GM12878 (cell line): Measurements from ENCODE around the gene NUDT14. TPM values are rescaled to one million over a fixed set of nuclear protein-coding genes. Genes with fewer than 3 reads are reported as not detected.

Experiments
- ATAC-seq: fragments of 200-7000 bp; cut with Tn5 transposase; 3 replicates; pipeline ENCODE4 v1.9.1; 2020; ENCODE audit warnings: mild to moderate bottlenecking, moderate library complexity
- BruUV-seq: library from RNA; stranded (reverse); fragments of 400-500 nt; replicated peaks from 2 replicates; lab custom pipeline; 2021; lab: Mats Ljungman, UMichigan
- CTCF ChIA-PET: fragments of 300-600 bp; sonication (Branson Sonifier 250); formaldehyde crosslinking; extraction: SDS; loops from one replicate; lab custom pipeline; 2021; ENCODE audit warnings: inconsistent platforms; lab: Yijun Ruan, JAX
- POLR2A ChIA-PET: fragments of 350-600 bp; formaldehyde crosslinking; extraction: SDS; loops from one replicate; lab custom pipeline; 2021; ENCODE audit warnings: inconsistent platforms; lab: Charles Lee
- RAD21 ChIA-PET: fragments of 300-600 bp; sonication (Branson Sonifier 250); formaldehyde crosslinking; loops from one replicate; lab custom pipeline; 2023; ENCODE audit warnings: antibody characterized with exemption; ENCODE audit not compliant: unreplicated experiment; lab: Charles Lee
- SMC1A ChIA-PET: fragments of 300-600 bp; sonication (Branson Sonifier 250); formaldehyde crosslinking; loops from one replicate; lab custom pipeline; 2023; ENCODE audit not compliant: unreplicated experiment, uncharacterized antibody; lab: Charles Lee
- DNase-seq: peaks from one replicate; pipeline ENCODE4 v3.0.0-alpha.2; 2011; ENCODE audit warnings: low read depth, low spot score
- FAIRE-seq: peaks from 3 replicates; lab custom pipeline; 2011; peaks lifted over from hg19 to GRCh38; lab: Jason Lieb, UNC
- H2AFZ ChIP-seq: 2 replicates; pipeline ENCODE4 v1.6.0; 2011; ENCODE audit warnings: low read depth, low read length, control low read depth; ENCODE audit not compliant: control insufficient read depth
- H3K27ac ChIP-seq: 2 replicates; pipeline ENCODE4 v1.5.1; 2011; ENCODE audit warnings: control low read depth; ENCODE audit not compliant: control insufficient read depth, insufficient read depth
- H3K27me3 ChIP-seq, 2 experiments: replicated peaks in 1 of 2; 2 replicates each; pipeline versions ENCODE4 v1.6.0 to v1.6.1; 2011; ENCODE audit warnings: low read length in 1 of 2; ENCODE audit not compliant: control insufficient read depth in 2 of 2, insufficient read depth in 2 of 2
- H3K36me3 ChIP-seq, 2 experiments: 2 replicates each; pipeline ENCODE4 v1.5.1; 2011; ENCODE audit warnings: low read length in 1 of 2; ENCODE audit not compliant: control insufficient read depth in 2 of 2, insufficient read depth in 2 of 2
- H3K4me1 ChIP-seq: 2 replicates; pipeline ENCODE4 v1.6.1; 2011; ENCODE audit warnings: mild to moderate bottlenecking, low read length, moderate library complexity, mixed read lengths; ENCODE audit not compliant: control insufficient read depth, insufficient read depth
- H3K4me2 ChIP-seq: 2 replicates; pipeline ENCODE4 v1.6.0; 2011; ENCODE audit warnings: control low read depth; ENCODE audit not compliant: control insufficient read depth, insufficient read depth
- H3K4me3 ChIP-seq: fragments of 200-600 bp; sonication (generic); 2 replicates; pipeline ENCODE4 v1.5.1; 2016
- H3K79me2 ChIP-seq: 2 replicates; pipeline ENCODE4 v1.6.0; 2011; ENCODE audit warnings: low read length; ENCODE audit not compliant: control insufficient read depth, insufficient read depth
- H3K9ac ChIP-seq: 2 replicates; pipeline ENCODE4 v1.8.0; 2011; ENCODE audit warnings: low read length, control low read depth, mixed read lengths; ENCODE audit not compliant: control insufficient read depth, insufficient read depth
- H3K9me3 ChIP-seq: replicated peaks from 3 replicates; pipeline ENCODE4 v1.5.1; 2011; ENCODE audit warnings: mild to moderate bottlenecking, low read length; ENCODE audit not compliant: control insufficient read depth, insufficient read depth
- H4K20me1 ChIP-seq: 2 replicates; pipeline ENCODE4 v1.6.0; 2011; ENCODE audit not compliant: control insufficient read depth, insufficient read depth
- IKZF1 ChIP-seq: fragments of 450-650 bp; conservative IDR thresholded peaks from 2 replicates; pipeline ENCODE4 v1.6.1; 2017; ENCODE audit warnings: antibody characterized with exemption, mild to moderate bottlenecking
- IRF4 ChIP-seq: IDR thresholded peaks from 2 replicates; pipeline ENCODE4 v1.6.1; 2011; ENCODE audit warnings: low read depth, low read length
- JUNB ChIP-seq: IDR thresholded peaks from 2 replicates; pipeline ENCODE4 v1.6.1; 2016; ENCODE audit warnings: antibody characterized with exemption, mild to moderate bottlenecking
- KDM1A ChIP-seq: fragments of 200-600 bp; sonication (generic); IDR thresholded peaks from 2 replicates; pipeline ENCODE4 v1.6.1; 2016; ENCODE audit warnings: borderline replicate concordance
- MEF2B ChIP-seq: fragments of 450-650 bp; IDR thresholded peaks from 2 replicates; pipeline ENCODE4 v1.6.1; 2018; ENCODE audit warnings: mild to moderate bottlenecking, moderate library complexity; ENCODE audit not compliant: partially characterized antibody, poor library complexity, severe bottlenecking
- MYB ChIP-seq: fragments of 150-350 bp; IDR thresholded peaks from 2 replicates; pipeline ENCODE4 v1.6.1; 2014; ENCODE audit warnings: mild to moderate bottlenecking, low read depth, low read length, borderline replicate concordance
- SMARCA5 ChIP-seq: fragments of 450-650 bp; IDR thresholded peaks from 2 replicates; pipeline ENCODE4 v1.6.1; 2017; ENCODE audit warnings: mild to moderate bottlenecking
- ZNF274 ChIP-seq: IDR thresholded peaks from one replicate; pipeline ENCODE4 v1.8.0; 2011; ENCODE audit not compliant: insufficient read length, insufficient read depth
- WGBS: methylation state at CpG from one replicate; pipeline ENCODE4 v1.1.6; 2016; ENCODE audit warnings: low lambda C conversion rate; ENCODE audit not compliant: insufficient replicate concordance, insufficient coverage; ENCODE audit errors: missing lambda C conversion rate; 5-methylcytosine and 5-hydroxymethylcytosine counted together
- in situ Hi-C: fragments of 300-500 bp; cut with MboI; formaldehyde crosslinking; loops from 9 replicates; pipeline ENCODE4 v1.14.3; 2018; ENCODE audit warnings: mixed read lengths
- intact Hi-C: fragments of 100-400 bp; cut with micrococcal nuclease; formaldehyde crosslinking; loops from one replicate; pipeline ENCODE4 v1.14.2; 2022; ENCODE audit not compliant: unreplicated experiment
- polyA plus RNA-seq, 11 experiments: library from polyadenylated mRNA; depleted of rRNA in 4 of 11; unstranded in 6 of 11; stranded (reverse) in 5 of 11; fragments of >200 nt; fragmentation: Nextera tagmentation in 4 of 11; fragmentation: Illumina TruSeq in 1 of 11; extraction: Ambion mirVana in 4 of 11; extraction: Trizol in 1 of 11; gene quantifications; 1 replicate in 1 of 11; 2 replicates in 10 of 11; pipeline versions ENCODE4 v1.2.1 to v1.2.3, GENCODE V29; 2011 to 2016; ENCODE audit warnings: inconsistent platforms in 2 of 11, missing spikeins in 2 of 11, low read depth in 1 of 11
- total RNA-seq, 4 experiments: library from RNA; depleted of rRNA in 3 of 4; stranded (reverse); fragments of >200 nt in 3 of 4; fragmentation: Illumina TruSeq in 1 of 4; extraction: Trizol in 1 of 4; gene quantifications; 2 replicates each; pipeline versions ENCODE4 v1.2.1 to v1.2.3, GENCODE V29; 2013 to 2021
- TF ChIP-seq, protein P1 (sequence below): fragments of 450-650 bp; formaldehyde crosslinking; IDR thresholded peaks from 2 replicates; pipeline ENCODE4 v1.4.0; 2020; ENCODE audit warnings: mild to moderate bottlenecking, moderate library complexity
- TF ChIP-seq, protein P2 (sequence below): fragments of 450-650 bp; formaldehyde crosslinking; IDR thresholded peaks from 2 replicates; pipeline ENCODE4 v1.4.0; 2022; ENCODE audit warnings: mild to moderate bottlenecking, moderate library complexity
- TF ChIP-seq, protein P3 (sequence below): fragments of 450-650 bp; IDR thresholded peaks from 2 replicates; pipeline ENCODE4 v1.6.1; 2017; ENCODE audit warnings: mild to moderate bottlenecking, moderate library complexity

The NUDT14 gene
- total and polyA plus RNA-seq, 10 of the 15 experiments (the other 5 are each of a cell fraction or from before 2014, with no cell fraction given) = 0.62 to 6.8 (median 4.3) TPM; not detected in 1

DNA sequence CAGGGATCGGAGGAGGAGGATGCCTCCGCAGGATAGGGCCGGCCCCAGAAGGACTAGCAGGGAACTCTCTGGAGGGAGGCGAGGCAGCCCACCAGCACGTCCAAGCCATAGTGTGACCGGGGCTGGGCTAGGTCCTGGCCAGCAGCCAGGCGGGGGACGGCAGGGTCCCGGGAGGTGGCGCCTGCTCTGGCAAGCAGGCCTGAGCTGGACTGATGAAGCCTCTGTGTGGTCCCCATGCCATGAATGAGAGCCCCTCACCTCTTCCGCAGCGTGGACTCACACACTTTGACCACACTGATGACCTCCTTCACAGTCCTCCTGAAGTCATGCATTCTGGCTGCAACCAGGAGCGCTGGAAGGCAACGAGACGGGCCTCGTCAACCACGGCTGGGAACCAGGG is 47.5 kb upstream of the NUDT14 start (continued):
- TF ChIP-seq, protein P1, sequence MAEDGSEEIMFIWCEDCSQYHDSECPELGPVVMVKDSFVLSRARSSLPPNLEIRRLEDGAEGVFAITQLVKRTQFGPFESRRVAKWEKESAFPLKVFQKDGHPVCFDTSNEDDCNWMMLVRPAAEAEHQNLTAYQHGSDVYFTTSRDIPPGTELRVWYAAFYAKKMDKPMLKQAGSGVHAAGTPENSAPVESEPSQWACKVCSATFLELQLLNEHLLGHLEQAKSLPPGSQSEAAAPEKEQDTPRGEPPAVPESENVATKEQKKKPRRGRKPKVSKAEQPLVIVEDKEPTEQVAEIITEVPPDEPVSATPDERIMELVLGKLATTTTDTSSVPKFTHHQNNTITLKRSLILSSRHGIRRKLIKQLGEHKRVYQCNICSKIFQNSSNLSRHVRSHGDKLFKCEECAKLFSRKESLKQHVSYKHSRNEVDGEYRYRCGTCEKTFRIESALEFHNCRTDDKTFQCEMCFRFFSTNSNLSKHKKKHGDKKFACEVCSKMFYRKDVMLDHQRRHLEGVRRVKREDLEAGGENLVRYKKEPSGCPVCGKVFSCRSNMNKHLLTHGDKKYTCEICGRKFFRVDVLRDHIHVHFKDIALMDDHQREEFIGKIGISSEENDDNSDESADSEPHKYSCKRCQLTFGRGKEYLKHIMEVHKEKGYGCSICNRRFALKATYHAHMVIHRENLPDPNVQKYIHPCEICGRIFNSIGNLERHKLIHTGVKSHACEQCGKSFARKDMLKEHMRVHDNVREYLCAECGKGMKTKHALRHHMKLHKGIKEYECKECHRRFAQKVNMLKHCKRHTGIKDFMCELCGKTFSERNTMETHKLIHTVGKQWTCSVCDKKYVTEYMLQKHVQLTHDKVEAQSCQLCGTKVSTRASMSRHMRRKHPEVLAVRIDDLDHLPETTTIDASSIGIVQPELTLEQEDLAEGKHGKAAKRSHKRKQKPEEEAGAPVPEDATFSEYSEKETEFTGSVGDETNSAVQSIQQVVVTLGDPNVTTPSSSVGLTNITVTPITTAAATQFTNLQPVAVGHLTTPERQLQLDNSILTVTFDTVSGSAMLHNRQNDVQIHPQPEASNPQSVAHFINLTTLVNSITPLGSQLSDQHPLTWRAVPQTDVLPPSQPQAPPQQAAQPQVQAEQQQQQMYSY (CRISPR knock-in tag) = no peak
- no peak for TF ChIP-seq MEF2B
- TF ChIP-seq SMARCA5 = no peak
- TF ChIP-seq, protein P2, sequence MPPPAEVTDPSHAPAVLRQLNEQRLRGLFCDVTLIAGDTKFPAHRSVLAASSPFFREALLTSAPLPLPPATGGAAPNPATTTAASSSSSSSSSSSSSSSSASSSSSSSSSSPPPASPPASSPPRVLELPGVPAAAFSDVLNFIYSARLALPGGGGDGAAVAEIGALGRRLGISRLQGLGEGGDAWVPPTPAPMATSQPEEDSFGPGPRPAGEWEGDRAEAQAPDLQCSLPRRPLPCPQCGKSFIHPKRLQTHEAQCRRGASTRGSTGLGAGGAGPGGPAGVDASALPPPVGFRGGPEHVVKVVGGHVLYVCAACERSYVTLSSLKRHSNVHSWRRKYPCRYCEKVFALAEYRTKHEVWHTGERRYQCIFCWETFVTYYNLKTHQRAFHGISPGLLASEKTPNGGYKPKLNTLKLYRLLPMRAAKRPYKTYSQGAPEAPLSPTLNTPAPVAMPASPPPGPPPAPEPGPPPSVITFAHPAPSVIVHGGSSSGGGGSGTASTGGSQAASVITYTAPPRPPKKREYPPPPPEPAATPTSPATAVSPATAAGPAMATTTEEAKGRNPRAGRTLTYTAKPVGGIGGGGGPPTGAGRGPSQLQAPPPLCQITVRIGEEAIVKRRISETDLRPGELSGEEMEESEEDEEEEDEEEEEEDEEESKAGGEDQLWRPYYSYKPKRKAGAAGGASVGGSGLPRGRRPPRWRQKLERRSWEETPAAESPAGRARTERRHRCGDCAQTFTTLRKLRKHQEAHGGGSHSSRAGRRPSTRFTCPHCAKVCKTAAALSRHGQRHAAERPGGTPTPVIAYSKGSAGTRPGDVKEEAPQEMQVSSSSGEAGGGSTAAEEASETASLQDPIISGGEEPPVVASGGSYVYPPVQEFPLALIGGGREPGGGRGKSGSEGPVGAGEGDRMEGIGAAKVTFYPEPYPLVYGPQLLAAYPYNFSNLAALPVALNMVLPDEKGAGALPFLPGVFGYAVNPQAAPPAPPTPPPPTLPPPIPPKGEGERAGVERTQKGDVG (CRISPR knock-in tag) = no peak
- TF ChIP-seq, all 136 proteins: peak for 0

DNA sequence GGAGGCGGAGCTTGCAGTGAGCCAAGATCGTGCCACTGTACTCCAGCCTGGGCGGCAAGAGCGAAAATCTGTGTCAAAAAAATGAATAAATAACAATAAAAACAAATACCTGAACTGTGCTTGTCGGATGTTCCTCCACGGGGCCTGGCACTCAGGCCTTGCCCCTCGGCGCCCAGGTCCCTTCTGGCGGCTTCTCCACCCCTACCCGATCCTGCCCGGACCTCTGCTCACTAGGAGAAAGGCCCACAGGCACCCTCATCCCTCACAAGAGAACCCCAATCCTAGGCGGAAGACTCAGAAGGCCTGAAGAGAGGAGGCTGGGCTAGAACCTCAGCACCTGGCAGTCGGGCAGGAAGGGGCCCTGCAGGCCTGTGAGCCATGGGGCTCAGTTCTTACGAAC is 46.2 kb upstream of the NUDT14 start:
- CTCF ChIA-PET = no interaction called here
- Histone ChIP-seq H3K9ac (no peak overlapping the region), H3K4me3 (no peak overlapping the region), H3K36me3 (peaks cover 3 to 11% of the 10 kb centered on the region in 2 experiments; a peak in 3 of 4 replicates), H3K27ac (no peak overlapping the region), H2AFZ (no peak overlapping the region), H3K27me3 (no peaks in the 10 kb centered on the region), H3K4me2 (no peak overlapping the region), H3K79me2 (no peaks in the 10 kb centered on the region), H3K9me3 (no peaks in the 10 kb centered on the region), H4K20me1 (no peaks in the 10 kb centered on the region), H3K4me1 (no peaks in the 10 kb centered on the region)
- intact Hi-C loops (no loop called here), in situ Hi-C loops (no loop called here)
- DNase-seq = no peak
- FAIRE-seq = no peak
- no TSS peak for BruUV-seq
- RAD21 ChIA-PET = no interaction called here
- POLR2A ChIA-PET = no interaction called here
- SMC1A ChIA-PET = no interaction called here
- ATAC-seq = no peak
- 91% methylated on average over 14 of the region's 14 CpGs for WGBS
- TF ChIP-seq MYB (no peak), SMARCA5 (no peak), JUNB (no peak), KDM1A (no peak), IKZF1 (no peak), IRF4 (no peak), ZNF274 (no peak)
- TF ChIP-seq, protein P3, sequence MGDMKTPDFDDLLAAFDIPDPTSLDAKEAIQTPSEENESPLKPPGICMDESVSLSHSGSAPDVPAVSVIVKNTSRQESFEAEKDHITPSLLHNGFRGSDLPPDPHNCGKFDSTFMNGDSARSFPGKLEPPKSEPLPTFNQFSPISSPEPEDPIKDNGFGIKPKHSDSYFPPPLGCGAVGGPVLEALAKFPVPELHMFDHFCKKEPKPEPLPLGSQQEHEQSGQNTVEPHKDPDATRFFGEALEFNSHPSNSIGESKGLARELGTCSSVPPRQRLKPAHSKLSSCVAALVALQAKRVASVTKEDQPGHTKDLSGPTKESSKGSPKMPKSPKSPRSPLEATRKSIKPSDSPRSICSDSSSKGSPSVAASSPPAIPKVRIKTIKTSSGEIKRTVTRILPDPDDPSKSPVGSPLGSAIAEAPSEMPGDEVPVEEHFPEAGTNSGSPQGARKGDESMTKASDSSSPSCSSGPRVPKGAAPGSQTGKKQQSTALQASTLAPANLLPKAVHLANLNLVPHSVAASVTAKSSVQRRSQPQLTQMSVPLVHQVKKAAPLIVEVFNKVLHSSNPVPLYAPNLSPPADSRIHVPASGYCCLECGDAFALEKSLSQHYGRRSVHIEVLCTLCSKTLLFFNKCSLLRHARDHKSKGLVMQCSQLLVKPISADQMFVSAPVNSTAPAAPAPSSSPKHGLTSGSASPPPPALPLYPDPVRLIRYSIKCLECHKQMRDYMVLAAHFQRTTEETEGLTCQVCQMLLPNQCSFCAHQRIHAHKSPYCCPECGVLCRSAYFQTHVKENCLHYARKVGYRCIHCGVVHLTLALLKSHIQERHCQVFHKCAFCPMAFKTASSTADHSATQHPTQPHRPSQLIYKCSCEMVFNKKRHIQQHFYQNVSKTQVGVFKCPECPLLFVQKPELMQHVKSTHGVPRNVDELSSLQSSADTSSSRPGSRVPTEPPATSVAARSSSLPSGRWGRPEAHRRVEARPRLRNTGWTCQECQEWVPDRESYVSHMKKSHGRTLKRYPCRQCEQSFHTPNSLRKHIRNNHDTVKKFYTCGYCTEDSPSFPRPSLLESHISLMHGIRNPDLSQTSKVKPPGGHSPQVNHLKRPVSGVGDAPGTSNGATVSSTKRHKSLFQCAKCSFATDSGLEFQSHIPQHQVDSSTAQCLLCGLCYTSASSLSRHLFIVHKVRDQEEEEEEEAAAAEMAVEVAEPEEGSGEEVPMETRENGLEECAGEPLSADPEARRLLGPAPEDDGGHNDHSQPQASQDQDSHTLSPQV = no peak
